GM23338 (cell line): ENCODE data around the gene ITGA2. TPM values are rescaled to one million over a fixed set of nuclear protein-coding genes. Genes with fewer than 3 reads are reported as not detected.

Experiments used
- ATAC-seq: fragments of 200-7000 bp; cut with Tn5 transposase; 3 replicates; pipeline ENCODE4 v1.9.1; 2020
- DNase-seq: peaks from one replicate; pipeline ENCODE4 v3.0.0-alpha.2; 2015; ENCODE audit warnings: low spot score
- H2AFZ ChIP-seq: fragments of 200-600 bp; sonication (generic); 2 replicates; pipeline ENCODE4 v1.8.0; 2016; ENCODE audit warnings: antibody characterized with exemption, mild to moderate bottlenecking, moderate library complexity
- H3F3A ChIP-seq: fragments of 200-600 bp; sonication (generic); replicated peaks from 2 replicates; pipeline ENCODE4 v1.8.0; 2017; ENCODE audit warnings: antibody characterized with exemption, mixed run types, low read depth
- H3K27ac ChIP-seq: fragments of 200-600 bp; sonication (generic); 2 replicates; pipeline ENCODE4 v1.6.1; 2016; ENCODE audit warnings: low read depth
- H3K27me3 ChIP-seq: fragments of 200-600 bp; sonication (generic); 2 replicates; pipeline ENCODE4 v1.8.0; 2016; ENCODE audit warnings: mild to moderate bottlenecking, mixed run types, moderate library complexity; ENCODE audit not compliant: insufficient read depth
- H3K36me3 ChIP-seq: fragments of 200-600 bp; sonication (generic); 2 replicates; pipeline ENCODE4 v1.8.0; 2016; ENCODE audit warnings: mild to moderate bottlenecking; ENCODE audit not compliant: insufficient read depth
- H3K4me1 ChIP-seq: fragments of 200-600 bp; sonication (generic); 2 replicates; pipeline ENCODE4 v1.8.0; 2016; ENCODE audit warnings: mild to moderate bottlenecking, moderate library complexity; ENCODE audit not compliant: insufficient read depth
- H3K4me2 ChIP-seq: fragments of 200-600 bp; sonication (generic); 2 replicates; pipeline ENCODE4 v1.7.1; 2017; ENCODE audit warnings: mixed run types
- H3K4me3 ChIP-seq: fragments of 200-600 bp; sonication (generic); 2 replicates; pipeline ENCODE4 v1.6.1; 2016; ENCODE audit warnings: mixed run types
- H3K79me2 ChIP-seq: fragments of 200-600 bp; sonication (generic); replicated peaks from 2 replicates; pipeline ENCODE4 v1.8.0; 2017; ENCODE audit warnings: mild to moderate bottlenecking; ENCODE audit not compliant: insufficient read depth
- H3K9me2 ChIP-seq: fragments of 200-600 bp; sonication (generic); 2 replicates; pipeline ENCODE4 v1.8.0; 2017; ENCODE audit not compliant: insufficient read depth
- H4K20me1 ChIP-seq: fragments of 200-600 bp; sonication (generic); replicated peaks from 2 replicates; pipeline ENCODE4 v1.8.0; 2017; ENCODE audit warnings: mild to moderate bottlenecking; ENCODE audit not compliant: insufficient read depth
- H3K27ac Mint-ChIP-seq: 2 replicates; pipeline ENCODE4 v1.8.0; 2020; ENCODE audit warnings: inconsistent platforms, mild to moderate bottlenecking, moderate library complexity, mixed read lengths
- H3K27me3 Mint-ChIP-seq: 3 replicates; pipeline ENCODE4 v1.8.0; 2022; ENCODE audit warnings: low read depth, mild to moderate bottlenecking, moderate library complexity, mixed read lengths, inconsistent platforms; ENCODE audit not compliant: insufficient read depth, poor library complexity
- H3K36me3 Mint-ChIP-seq: 3 replicates; pipeline ENCODE4 v1.8.0; 2021; ENCODE audit warnings: low read depth, mild to moderate bottlenecking, inconsistent platforms, moderate library complexity, mixed read lengths
- H3K4me1 Mint-ChIP-seq: 3 replicates; pipeline ENCODE4 v1.8.0; 2020; ENCODE audit warnings: mild to moderate bottlenecking, inconsistent platforms, mixed read lengths
- H3K4me3 Mint-ChIP-seq: 3 replicates; pipeline ENCODE4 v1.8.0; 2021; ENCODE audit warnings: moderate library complexity, mild to moderate bottlenecking, inconsistent platforms, mixed read lengths
- H3K9me3 Mint-ChIP-seq: 3 replicates; pipeline ENCODE4 v1.8.0; 2020; ENCODE audit warnings: moderate library complexity, mild to moderate bottlenecking, inconsistent platforms, mixed read lengths
- CREB1 ChIP-seq: fragments of 250-450 bp; sonication (Bioruptor Pico); IDR thresholded peaks from 2 replicates; pipeline ENCODE4 v1.5.0; 2020; ENCODE audit warnings: low read depth, mild to moderate bottlenecking, moderate library complexity
- EZH2 ChIP-seq: fragments of 200-600 bp; sonication (generic); IDR thresholded peaks from one replicate; pipeline ENCODE4 v1.8.0; 2017; ENCODE audit warnings: antibody characterized with exemption, mild to moderate bottlenecking, low read depth; ENCODE audit not compliant: unreplicated experiment
- EZH2phosphoT487 ChIP-seq: fragments of 200-600 bp; sonication (generic); IDR thresholded peaks from one replicate; pipeline ENCODE4 v1.8.1; 2018; ENCODE audit warnings: antibody characterized with exemption; ENCODE audit not compliant: unreplicated experiment
- JUNB ChIP-seq: IDR thresholded peaks from one replicate; pipeline ENCODE4 v1.6.1; 2016; ENCODE audit warnings: antibody characterized with exemption; ENCODE audit not compliant: unreplicated experiment
- NANOG ChIP-seq: IDR thresholded peaks from 2 replicates; pipeline ENCODE4 v1.6.1; 2016; ENCODE audit warnings: antibody characterized with exemption, borderline replicate concordance
- POLR2AphosphoS5 ChIP-seq: IDR thresholded peaks from 2 replicates; pipeline ENCODE4 v1.6.1; 2016; ENCODE audit warnings: antibody characterized with exemption, low read depth
- STAT1 ChIP-seq: IDR thresholded peaks from one replicate; pipeline ENCODE4 v1.6.1; 2016; ENCODE audit warnings: antibody characterized with exemption; ENCODE audit not compliant: unreplicated experiment
- ZNF114 ChIP-seq: fragments of 250-450 bp; sonication (Bioruptor Pico); IDR thresholded peaks from 2 replicates; pipeline ENCODE4 v1.5.0; 2020; ENCODE audit warnings: mild to moderate bottlenecking, moderate library complexity
- ZNF331 ChIP-seq: fragments of 250-450 bp; sonication (Bioruptor Pico); IDR thresholded peaks from 2 replicates; pipeline ENCODE4 v1.5.0; 2020; ENCODE audit warnings: low read depth, mild to moderate bottlenecking, moderate library complexity
- polyA plus RNA-seq: library from polyadenylated mRNA; unstranded; fragments of >200 nt; fragmentation: Nextera tagmentation; extraction: Ambion mirVana; gene quantifications from 2 replicates; pipeline ENCODE4 v1.2.1, GENCODE V29; 2016
- total RNA-seq: library from RNA; depleted of rRNA; stranded (reverse); fragments of >200 nt; shearing (Covaris generic); gene quantifications from 2 replicates; pipeline ENCODE4 v1.2.3, GENCODE V29; 2014
- TF ChIP-seq, protein P1 (sequence below): IDR thresholded peaks from one replicate; pipeline ENCODE4 v1.6.1; 2018; ENCODE audit warnings: antibody characterized with exemption; ENCODE audit not compliant: unreplicated experiment
- TF ChIP-seq, protein P2 (sequence below): fragments of 250-450 bp; sonication (Bioruptor Pico); IDR thresholded peaks from 2 replicates; pipeline ENCODE4 v1.5.0; 2020; ENCODE audit warnings: mild to moderate bottlenecking, moderate library complexity
- TF ChIP-seq, protein P3 (sequence below): IDR thresholded peaks from 2 replicates; pipeline ENCODE4 v1.6.1; 2016; ENCODE audit warnings: antibody characterized with exemption
- TF ChIP-seq, protein P4 (sequence below), 2 experiments: fragments of 200-600 bp in 1 of 2; sonication (generic) in 1 of 2; conservative IDR thresholded peaks; 2 replicates each; pipeline versions ENCODE4 v1.5.1 to v1.6.1; 2016 to 2017; ENCODE audit warnings: antibody characterized with exemption in 2 of 2, low read depth in 2 of 2, mild to moderate bottlenecking in 2 of 2, moderate library complexity in 1 of 2

ITGA2 gene
- total and polyA plus RNA-seq, 2 experiments from 2014 or later, result 2.6 to 7.1 TPM

DNA sequence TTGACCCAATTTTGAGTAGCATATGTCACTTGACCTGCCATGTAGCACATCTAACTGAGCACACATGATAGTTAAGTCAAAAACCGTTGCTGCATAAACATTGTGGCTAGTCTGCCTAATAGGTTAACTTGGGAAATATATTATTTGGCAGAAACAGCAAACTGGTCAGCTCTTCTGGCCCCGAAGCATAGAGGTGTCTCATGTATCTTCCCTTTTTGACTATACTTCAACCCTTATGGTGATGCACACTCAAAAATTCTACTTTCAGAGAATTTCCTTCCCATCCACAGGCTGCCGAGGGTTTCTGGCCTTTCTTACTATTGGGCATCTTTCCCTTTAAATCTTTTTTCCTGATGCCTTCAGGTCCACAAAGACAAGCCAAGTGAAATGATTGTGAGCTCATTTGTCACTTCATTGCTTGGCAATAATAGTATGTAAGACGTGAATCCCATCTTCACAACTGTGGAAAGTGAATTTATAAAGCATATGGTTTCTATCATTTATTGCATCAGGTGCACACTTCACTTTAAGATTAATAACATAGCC is 79.2 kb downstream of the ITGA2 start:
- Histone ChIP-seq H3K27ac (no peak overlapping the region), H3K4me1 (no peaks in the 10 kb centered on the region), H3K4me2 (no peak overlapping the region), H3K36me3 (no peaks in the 10 kb centered on the region), H2AFZ (no peak overlapping the region), H3K27me3 (no peaks in the 10 kb centered on the region), H4K20me1 (no peaks in the 10 kb centered on the region), H3K4me3 (no peak overlapping the region), H3F3A (no peaks in the 10 kb centered on the region), H3K9me2 (no peaks in the 10 kb centered on the region), H3K79me2 (no peaks in the 10 kb centered on the region)
- TF ChIP-seq, protein P1, sequence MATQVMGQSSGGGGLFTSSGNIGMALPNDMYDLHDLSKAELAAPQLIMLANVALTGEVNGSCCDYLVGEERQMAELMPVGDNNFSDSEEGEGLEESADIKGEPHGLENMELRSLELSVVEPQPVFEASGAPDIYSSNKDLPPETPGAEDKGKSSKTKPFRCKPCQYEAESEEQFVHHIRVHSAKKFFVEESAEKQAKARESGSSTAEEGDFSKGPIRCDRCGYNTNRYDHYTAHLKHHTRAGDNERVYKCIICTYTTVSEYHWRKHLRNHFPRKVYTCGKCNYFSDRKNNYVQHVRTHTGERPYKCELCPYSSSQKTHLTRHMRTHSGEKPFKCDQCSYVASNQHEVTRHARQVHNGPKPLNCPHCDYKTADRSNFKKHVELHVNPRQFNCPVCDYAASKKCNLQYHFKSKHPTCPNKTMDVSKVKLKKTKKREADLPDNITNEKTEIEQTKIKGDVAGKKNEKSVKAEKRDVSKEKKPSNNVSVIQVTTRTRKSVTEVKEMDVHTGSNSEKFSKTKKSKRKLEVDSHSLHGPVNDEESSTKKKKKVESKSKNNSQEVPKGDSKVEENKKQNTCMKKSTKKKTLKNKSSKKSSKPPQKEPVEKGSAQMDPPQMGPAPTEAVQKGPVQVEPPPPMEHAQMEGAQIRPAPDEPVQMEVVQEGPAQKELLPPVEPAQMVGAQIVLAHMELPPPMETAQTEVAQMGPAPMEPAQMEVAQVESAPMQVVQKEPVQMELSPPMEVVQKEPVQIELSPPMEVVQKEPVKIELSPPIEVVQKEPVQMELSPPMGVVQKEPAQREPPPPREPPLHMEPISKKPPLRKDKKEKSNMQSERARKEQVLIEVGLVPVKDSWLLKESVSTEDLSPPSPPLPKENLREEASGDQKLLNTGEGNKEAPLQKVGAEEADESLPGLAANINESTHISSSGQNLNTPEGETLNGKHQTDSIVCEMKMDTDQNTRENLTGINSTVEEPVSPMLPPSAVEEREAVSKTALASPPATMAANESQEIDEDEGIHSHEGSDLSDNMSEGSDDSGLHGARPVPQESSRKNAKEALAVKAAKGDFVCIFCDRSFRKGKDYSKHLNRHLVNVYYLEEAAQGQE, result no peak
- TF ChIP-seq STAT1, result no peak
- no peak for TF ChIP-seq ZNF331
- no peak for TF ChIP-seq NANOG
- TF ChIP-seq, protein P2, sequence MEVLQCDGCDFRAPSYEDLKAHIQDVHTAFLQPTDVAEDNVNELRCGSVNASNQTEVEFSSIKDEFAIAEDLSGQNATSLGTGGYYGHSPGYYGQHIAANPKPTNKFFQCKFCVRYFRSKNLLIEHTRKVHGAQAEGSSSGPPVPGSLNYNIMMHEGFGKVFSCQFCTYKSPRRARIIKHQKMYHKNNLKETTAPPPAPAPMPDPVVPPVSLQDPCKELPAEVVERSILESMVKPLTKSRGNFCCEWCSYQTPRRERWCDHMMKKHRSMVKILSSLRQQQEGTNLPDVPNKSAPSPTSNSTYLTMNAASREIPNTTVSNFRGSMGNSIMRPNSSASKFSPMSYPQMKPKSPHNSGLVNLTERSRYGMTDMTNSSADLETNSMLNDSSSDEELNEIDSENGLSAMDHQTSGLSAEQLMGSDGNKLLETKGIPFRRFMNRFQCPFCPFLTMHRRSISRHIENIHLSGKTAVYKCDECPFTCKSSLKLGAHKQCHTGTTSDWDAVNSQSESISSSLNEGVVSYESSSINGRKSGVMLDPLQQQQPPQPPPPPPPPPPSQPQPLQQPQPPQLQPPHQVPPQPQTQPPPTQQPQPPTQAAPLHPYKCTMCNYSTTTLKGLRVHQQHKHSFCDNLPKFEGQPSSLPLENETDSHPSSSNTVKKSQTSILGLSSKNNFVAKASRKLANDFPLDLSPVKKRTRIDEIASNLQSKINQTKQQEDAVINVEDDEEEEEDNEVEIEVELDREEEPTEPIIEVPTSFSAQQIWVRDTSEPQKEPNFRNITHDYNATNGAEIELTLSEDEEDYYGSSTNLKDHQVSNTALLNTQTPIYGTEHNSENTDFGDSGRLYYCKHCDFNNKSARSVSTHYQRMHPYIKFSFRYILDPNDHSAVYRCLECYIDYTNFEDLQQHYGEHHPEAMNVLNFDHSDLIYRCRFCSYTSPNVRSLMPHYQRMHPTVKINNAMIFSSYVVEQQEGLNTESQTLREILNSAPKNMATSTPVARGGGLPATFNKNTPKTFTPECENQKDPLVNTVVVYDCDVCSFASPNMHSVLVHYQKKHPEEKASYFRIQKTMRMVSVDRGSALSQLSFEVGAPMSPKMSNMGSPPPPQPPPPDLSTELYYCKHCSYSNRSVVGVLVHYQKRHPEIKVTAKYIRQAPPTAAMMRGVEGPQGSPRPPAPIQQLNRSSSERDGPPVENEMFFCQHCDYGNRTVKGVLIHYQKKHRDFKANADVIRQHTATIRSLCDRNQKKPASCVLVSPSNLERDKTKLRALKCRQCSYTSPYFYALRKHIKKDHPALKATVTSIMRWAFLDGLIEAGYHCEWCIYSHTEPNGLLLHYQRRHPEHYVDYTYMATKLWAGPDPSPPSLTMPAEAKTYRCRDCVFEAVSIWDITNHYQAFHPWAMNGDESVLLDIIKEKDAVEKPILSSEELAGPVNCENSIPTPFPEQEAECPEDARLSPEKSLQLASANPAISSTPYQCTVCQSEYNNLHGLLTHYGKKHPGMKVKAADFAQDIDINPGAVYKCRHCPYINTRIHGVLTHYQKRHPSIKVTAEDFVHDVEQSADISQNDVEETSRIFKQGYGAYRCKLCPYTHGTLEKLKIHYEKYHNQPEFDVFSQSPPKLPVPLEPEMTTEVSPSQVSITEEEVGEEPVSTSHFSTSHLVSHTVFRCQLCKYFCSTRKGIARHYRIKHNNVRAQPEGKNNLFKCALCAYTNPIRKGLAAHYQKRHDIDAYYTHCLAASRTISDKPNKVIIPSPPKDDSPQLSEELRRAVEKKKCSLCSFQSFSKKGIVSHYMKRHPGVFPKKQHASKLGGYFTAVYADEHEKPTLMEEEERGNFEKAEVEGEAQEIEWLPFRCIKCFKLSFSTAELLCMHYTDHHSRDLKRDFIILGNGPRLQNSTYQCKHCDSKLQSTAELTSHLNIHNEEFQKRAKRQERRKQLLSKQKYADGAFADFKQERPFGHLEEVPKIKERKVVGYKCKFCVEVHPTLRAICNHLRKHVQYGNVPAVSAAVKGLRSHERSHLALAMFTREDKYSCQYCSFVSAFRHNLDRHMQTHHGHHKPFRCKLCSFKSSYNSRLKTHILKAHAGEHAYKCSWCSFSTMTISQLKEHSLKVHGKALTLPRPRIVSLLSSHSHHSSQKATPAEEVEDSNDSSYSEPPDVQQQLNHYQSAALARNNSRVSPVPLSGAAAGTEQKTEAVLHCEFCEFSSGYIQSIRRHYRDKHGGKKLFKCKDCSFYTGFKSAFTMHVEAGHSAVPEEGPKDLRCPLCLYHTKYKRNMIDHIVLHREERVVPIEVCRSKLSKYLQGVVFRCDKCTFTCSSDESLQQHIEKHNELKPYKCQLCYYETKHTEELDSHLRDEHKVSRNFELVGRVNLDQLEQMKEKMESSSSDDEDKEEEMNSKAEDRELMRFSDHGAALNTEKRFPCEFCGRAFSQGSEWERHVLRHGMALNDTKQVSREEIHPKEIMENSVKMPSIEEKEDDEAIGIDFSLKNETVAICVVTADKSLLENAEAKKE (CRISPR knock-in tag), result no peak
- no peak for TF ChIP-seq POLR2AphosphoS5
- TF ChIP-seq, protein P3, sequence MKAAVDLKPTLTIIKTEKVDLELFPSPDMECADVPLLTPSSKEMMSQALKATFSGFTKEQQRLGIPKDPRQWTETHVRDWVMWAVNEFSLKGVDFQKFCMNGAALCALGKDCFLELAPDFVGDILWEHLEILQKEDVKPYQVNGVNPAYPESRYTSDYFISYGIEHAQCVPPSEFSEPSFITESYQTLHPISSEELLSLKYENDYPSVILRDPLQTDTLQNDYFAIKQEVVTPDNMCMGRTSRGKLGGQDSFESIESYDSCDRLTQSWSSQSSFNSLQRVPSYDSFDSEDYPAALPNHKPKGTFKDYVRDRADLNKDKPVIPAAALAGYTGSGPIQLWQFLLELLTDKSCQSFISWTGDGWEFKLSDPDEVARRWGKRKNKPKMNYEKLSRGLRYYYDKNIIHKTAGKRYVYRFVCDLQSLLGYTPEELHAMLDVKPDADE, result no peak
- no peak for TF ChIP-seq ZNF114 (CRISPR knock-in tag)
- TF ChIP-seq, protein P4, sequence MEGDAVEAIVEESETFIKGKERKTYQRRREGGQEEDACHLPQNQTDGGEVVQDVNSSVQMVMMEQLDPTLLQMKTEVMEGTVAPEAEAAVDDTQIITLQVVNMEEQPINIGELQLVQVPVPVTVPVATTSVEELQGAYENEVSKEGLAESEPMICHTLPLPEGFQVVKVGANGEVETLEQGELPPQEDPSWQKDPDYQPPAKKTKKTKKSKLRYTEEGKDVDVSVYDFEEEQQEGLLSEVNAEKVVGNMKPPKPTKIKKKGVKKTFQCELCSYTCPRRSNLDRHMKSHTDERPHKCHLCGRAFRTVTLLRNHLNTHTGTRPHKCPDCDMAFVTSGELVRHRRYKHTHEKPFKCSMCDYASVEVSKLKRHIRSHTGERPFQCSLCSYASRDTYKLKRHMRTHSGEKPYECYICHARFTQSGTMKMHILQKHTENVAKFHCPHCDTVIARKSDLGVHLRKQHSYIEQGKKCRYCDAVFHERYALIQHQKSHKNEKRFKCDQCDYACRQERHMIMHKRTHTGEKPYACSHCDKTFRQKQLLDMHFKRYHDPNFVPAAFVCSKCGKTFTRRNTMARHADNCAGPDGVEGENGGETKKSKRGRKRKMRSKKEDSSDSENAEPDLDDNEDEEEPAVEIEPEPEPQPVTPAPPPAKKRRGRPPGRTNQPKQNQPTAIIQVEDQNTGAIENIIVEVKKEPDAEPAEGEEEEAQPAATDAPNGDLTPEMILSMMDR (conservative IDR thresholded peaks at IDR 0.05; ENCODE audit: low read depth in 2 of 2), result no peak
- TF ChIP-seq CREB1 (CRISPR knock-in tag), result no peak
- no peak for TF ChIP-seq EZH2
- TF ChIP-seq JUNB, result no peak
- TF ChIP-seq EZH2phosphoT487, result no peak
- Mint-ChIP-seq H3K27me3 (no peaks in the 10 kb centered on the region), H3K36me3 (no peaks in the 10 kb centered on the region), H3K27ac (no peak overlapping the region), H3K4me1 (no peaks in the 10 kb centered on the region), H3K9me3 (no peaks in the 10 kb centered on the region), H3K4me3 (no peak overlapping the region)
- no peak for DNase-seq
- no peak for ATAC-seq
